ENCODE data around the gene MARCHF2. TPM values are rescaled to one million over a fixed set of nuclear protein-coding genes. Genes with fewer than 3 reads are reported as not detected.
A peak's percentile ranks its signal among the peaks of the same experiment; 100 is the strongest.

Gene MARCHF2
- total and polyA plus RNA-seq, 9 of the 15 experiments (the other 6 are each of a cell fraction or from before 2014, with no cell fraction given): 0.39 to 6.4 (median 2.2) TPM

- Histone ChIP-seq H3K27ac (ENCODE audit: extremely low read depth, low read depth, low read length) (no peak overlapping the region), H4K20me1 (replicated peaks; ENCODE audit: control insufficient read depth, insufficient read depth, low read length) (peaks cover 6% of the 10 kb centered on the region), H2AFZ (ENCODE audit: low read depth, low read length) (no peak overlapping the region), H3K79me2 (ENCODE audit: control insufficient read depth, insufficient read depth, low read length) (peaks cover 15% of the 10 kb centered on the region), H3K4me1 (replicated peaks in 1 of 2; ENCODE audit: control insufficient read depth in 2 of 2, insufficient read depth in 2 of 2, low read length in 2 of 2) (peaks cover 0 to 18% of the 10 kb centered on the region in 2 experiments; a peak in 2 of 5 replicates), H3K36me3 (ENCODE audit: control insufficient read depth, insufficient read depth, low read length) (peaks cover 83% of the 10 kb centered on the region), H3K9me1 (ENCODE audit: control insufficient read depth, insufficient read depth, low read length) (no peaks in the 10 kb centered on the region), H3K4me3 (no peak overlapping the region), H3K9ac (ENCODE audit: insufficient read depth in 1 of 2, low read depth in 2 of 2, low read length in 2 of 2) (no peak overlapping the region), H3K27me3 (ENCODE audit: control insufficient read depth in 2 of 2, insufficient read depth in 2 of 2, low read length in 2 of 2) (no peaks in the 10 kb centered on the region), H3K4me2 (ENCODE audit: insufficient read depth, low read length) (no peak overlapping the region), H3K9me3 (replicated peaks; ENCODE audit: control insufficient read depth, insufficient read depth, low read depth, low read length) (no peaks in the 10 kb centered on the region)
- intact Hi-C loops (cut with micrococcal nuclease) (no loop called here), in situ Hi-C loops (cut with MboI) (no loop called here)
- FAIRE-seq (no peak), ATAC-seq (no peak), DNase-seq (ENCODE audit: extremely low read depth in 1 of 4, low spot score in 3 of 4) (no peak)
- CTCF ChIA-PET (ENCODE audit: low intra/inter-chr PET ratio): no interaction called here
- TF ChIP-seq HNRNPL (IDR thresholded peaks at IDR 0.05; ENCODE audit: low read depth, low read length) (peak; percentile 60; the same call in 1 of the 2 replicates), MED1 (CRISPR knock-in tag; IDR thresholded peaks at IDR 0.05; ENCODE audit: borderline replicate concordance) (0 out of 2 replicates have a peak, but pooled peaks have one; percentile 59), POLR2G (IDR thresholded peaks at IDR 0.05; ENCODE audit: low read depth, low read length) (peak; percentile 67), RHOXF2B (CRISPR knock-in tag; conservative IDR thresholded peaks at IDR 0.05) (no peak), RBM22 (IDR thresholded peaks at IDR 0.05; ENCODE audit: low read depth, low read length, poor library complexity, severe bottlenecking) (peak; percentile 79), ZBTB33 (CRISPR knock-in tag; IDR thresholded peaks at IDR 0.05) (peak; percentile 58; the same call in 1 of the 2 replicates), SETDB1 (IDR thresholded peaks at IDR 0.05; ENCODE audit: low read length) (no peak), SMARCB1 (IDR thresholded peaks at IDR 0.05; ENCODE audit: insufficient read length, low read depth) (no peak), ZNF212 (CRISPR knock-in tag; IDR thresholded peaks at IDR 0.05) (no peak), RBFOX2 (IDR thresholded peaks at IDR 0.05; ENCODE audit: low read depth, low read length) (peak; percentile 19; the same call in 1 of the 2 replicates), ATF7 (IDR thresholded peaks at IDR 0.05) (no peak)
- TF ChIP-seq, protein P1, sequence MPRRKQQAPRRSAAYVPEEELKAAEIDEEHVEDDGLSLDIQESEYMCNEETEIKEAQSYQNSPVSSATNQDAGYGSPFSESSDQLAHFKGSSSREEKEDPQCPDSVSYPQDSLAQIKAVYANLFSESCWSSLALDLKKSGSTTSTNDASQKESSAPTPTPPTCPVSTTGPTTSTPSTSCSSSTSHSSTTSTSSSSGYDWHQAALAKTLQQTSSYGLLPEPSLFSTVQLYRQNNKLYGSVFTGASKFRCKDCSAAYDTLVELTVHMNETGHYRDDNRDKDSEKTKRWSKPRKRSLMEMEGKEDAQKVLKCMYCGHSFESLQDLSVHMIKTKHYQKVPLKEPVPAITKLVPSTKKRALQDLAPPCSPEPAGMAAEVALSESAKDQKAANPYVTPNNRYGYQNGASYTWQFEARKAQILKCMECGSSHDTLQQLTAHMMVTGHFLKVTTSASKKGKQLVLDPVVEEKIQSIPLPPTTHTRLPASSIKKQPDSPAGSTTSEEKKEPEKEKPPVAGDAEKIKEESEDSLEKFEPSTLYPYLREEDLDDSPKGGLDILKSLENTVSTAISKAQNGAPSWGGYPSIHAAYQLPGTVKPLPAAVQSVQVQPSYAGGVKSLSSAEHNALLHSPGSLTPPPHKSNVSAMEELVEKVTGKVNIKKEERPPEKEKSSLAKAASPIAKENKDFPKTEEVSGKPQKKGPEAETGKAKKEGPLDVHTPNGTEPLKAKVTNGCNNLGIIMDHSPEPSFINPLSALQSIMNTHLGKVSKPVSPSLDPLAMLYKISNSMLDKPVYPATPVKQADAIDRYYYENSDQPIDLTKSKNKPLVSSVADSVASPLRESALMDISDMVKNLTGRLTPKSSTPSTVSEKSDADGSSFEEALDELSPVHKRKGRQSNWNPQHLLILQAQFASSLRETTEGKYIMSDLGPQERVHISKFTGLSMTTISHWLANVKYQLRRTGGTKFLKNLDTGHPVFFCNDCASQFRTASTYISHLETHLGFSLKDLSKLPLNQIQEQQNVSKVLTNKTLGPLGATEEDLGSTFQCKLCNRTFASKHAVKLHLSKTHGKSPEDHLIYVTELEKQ (CRISPR knock-in tag; IDR thresholded peaks at IDR 0.05): no peak
- TSS peak; percentile 84 for BruUV-seq (replicated peaks)
- POLR2A ChIA-PET: interaction anchor here (0.6 to 2.0 kb wide), 8 partner anchors 8 to 465 kb away, joined by 3 to 10 read pairs (median 3); partner anchors contain the start of gene ZNF414
- WGBS (ENCODE audit: insufficient coverage, low coverage, missing lambda C conversion rate): 97% methylated on average over 50 of the region's 62 CpGs
Observed at GRCh38 chr19:8485561-8486371, 72.7 kb downstream of the MARCHF2 start.
